ENCODE results near the gene NUDCD2. TPM values are rescaled to one million over a fixed set of nuclear protein-coding genes. Genes with fewer than 3 reads are reported as not detected.

Gene NUDCD2
- total and polyA plus RNA-seq, 9 of the 15 experiments (the other 6 are each of a cell fraction or from before 2014, with no cell fraction given) = 14.6 to 76.9 (median 32.5) TPM

DNA sequence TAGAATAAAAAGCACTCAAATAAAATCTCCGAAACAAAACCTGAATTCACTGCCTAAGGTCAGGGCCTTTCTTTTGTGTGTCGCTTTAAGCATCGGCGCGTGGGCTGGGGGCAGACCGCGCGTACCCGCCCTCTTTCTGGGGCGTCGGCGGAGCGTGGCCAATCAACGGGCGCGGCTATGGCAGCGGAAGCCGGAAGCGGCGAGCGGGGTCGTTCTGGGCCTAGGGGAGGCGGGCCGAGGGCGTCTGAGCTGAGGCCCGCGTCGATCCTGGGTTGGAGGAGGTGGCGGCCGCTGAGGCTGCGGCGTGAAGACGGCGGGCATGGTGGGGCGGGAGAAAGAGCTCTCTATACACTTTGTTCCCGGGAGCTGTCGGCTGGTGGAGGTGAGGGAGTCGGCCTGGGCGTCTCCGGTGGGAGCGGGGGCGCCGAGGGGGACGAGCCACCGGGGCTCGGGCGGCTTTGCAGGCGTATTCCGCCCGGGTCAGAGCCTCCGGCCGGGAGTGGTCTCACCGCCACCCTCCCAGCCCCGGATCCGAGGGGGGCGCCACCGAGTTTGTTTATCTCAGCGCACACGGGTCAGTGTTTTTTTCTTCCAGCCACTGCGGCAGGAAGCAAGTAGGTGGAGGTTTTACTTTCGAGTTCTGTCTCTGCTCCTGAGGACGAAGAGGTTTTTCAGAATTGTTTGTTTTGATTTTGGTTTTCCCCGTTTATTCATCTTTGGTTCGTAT, 45.6 kb upstream of the NUDCD2 start, which contains the start of gene MAT2B (continued):
- TF ChIP-seq, protein P1, sequence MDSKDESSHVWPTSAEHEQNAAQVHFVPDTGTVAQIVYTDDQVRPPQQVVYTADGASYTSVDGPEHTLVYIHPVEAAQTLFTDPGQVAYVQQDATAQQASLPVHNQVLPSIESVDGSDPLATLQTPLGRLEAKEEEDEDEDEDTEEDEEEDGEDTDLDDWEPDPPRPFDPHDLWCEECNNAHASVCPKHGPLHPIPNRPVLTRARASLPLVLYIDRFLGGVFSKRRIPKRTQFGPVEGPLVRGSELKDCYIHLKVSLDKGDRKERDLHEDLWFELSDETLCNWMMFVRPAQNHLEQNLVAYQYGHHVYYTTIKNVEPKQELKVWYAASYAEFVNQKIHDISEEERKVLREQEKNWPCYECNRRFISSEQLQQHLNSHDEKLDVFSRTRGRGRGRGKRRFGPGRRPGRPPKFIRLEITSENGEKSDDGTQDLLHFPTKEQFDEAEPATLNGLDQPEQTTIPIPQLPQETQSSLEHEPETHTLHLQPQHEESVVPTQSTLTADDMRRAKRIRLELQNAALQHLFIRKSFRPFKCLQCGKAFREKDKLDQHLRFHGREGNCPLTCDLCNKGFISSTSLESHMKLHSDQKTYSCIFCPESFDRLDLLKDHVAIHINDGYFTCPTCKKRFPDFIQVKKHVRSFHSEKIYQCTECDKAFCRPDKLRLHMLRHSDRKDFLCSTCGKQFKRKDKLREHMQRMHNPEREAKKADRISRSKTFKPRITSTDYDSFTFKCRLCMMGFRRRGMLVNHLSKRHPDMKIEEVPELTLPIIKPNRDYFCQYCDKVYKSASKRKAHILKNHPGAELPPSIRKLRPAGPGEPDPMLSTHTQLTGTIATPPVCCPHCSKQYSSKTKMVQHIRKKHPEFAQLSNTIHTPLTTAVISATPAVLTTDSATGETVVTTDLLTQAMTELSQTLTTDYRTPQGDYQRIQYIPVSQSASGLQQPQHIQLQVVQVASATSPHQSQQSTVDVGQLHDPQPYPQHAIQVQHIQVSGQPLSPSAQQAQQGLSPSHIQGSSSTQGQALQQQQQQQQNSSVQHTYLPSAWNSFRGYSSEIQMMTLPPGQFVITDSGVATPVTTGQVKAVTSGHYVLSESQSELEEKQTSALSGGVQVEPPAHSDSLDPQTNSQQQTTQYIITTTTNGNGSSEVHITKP (IDR thresholded peaks at IDR 0.05; ENCODE audit: partially characterized antibody) = peak; percentile 37

DNA sequence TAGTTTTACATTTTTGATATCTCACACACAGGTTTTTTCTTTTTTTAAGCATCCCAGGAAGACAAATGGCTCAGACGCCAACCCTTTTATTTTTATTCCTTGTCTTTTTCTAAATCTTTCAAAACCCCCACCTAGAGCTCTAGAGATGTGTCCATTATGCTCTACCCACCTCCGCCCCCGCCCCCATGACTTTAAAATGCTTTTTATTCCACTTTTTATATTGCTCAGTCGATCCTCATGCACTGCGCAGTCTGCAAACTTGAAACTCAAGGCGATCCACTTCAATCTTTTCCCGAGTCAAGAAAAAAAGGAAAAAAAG, 45.1 kb upstream of the NUDCD2 start:
- peak overlapping the region; percentile 65 for H3K4me3 ChIP-seq
- H4K20me1 ChIP-seq (replicated peaks; ENCODE audit: control insufficient read depth, insufficient read depth, low read length) = 0 out of 2 replicates have a peak, but pooled peaks cover 3% of the 10 kb centered on the region
- H3K27me3 ChIP-seq (ENCODE audit: control insufficient read depth in 2 of 2, insufficient read depth in 2 of 2, low read length in 2 of 2) = no peaks in the 10 kb centered on the region
- H3K9ac ChIP-seq (ENCODE audit: insufficient read depth in 1 of 2, low read depth in 2 of 2, low read length in 2 of 2) = peak overlapping the region; percentile 85 to 90; a peak in 3 of 4 replicates
- no peaks in the 10 kb centered on the region for H3K9me3 ChIP-seq (replicated peaks; ENCODE audit: control insufficient read depth, insufficient read depth, low read depth, low read length)
- in situ Hi-C loops (cut with MboI) (loop anchor here (25.0 kb wide), 1 partner anchor 857 kb away; no protein-coding TSS in a partner anchor), intact Hi-C loops (cut with micrococcal nuclease) (loop anchor here (1.0 to 5.0 kb wide), 2 partner anchors 45 to 852 kb away; partner anchors contain the start of genes HMMR and NUDCD2)
- ChIA-PET CTCF (ENCODE audit: low intra/inter-chr PET ratio) (no interaction called here), POLR2A (interaction anchor here (0.8 to 4.7 kb wide), 5 partner anchors 16 to 161 kb away, joined by 3 to 44 read pairs (median 3); partner anchors contain the start of genes HMMR and NUDCD2)
- peak overlapping the region; percentile 87 for H3K27ac ChIP-seq (ENCODE audit: extremely low read depth, low read depth, low read length)
- H3K36me3 ChIP-seq (ENCODE audit: control insufficient read depth, insufficient read depth, low read length) = no peaks in the 10 kb centered on the region
- peaks cover 5 to 7% of the 10 kb centered on the region in 2 experiments; a peak in 3 of 5 replicates for H3K4me1 ChIP-seq (replicated peaks in 1 of 2; ENCODE audit: control insufficient read depth in 2 of 2, insufficient read depth in 2 of 2, low read length in 2 of 2)
- DNase-seq (ENCODE audit: extremely low read depth in 1 of 4, low spot score in 3 of 4) = peak in 2 of 4 experiments; percentile 36
- peaks cover 63% of the 10 kb centered on the region for H3K79me2 ChIP-seq (ENCODE audit: control insufficient read depth, insufficient read depth, low read length)
- H3K4me2 ChIP-seq (ENCODE audit: insufficient read depth, low read length) = peak overlapping the region; percentile 88
- no peaks in the 10 kb centered on the region for H3K9me1 ChIP-seq (ENCODE audit: control insufficient read depth, insufficient read depth, low read length)
- 0% methylated on average over 7 of the region's 7 CpGs for WGBS (ENCODE audit: insufficient coverage, low coverage, missing lambda C conversion rate)
- FAIRE-seq = no peak
- ATAC-seq = peak; percentile 11
- TSS peak; percentile 92 for BruUV-seq (replicated peaks)
- peak overlapping the region; percentile 91 for H2AFZ ChIP-seq (ENCODE audit: low read depth, low read length)
- no peak for TF ChIP-seq ZNF76 (CRISPR knock-in tag; IDR thresholded peaks at IDR 0.05; ENCODE audit: borderline replicate concordance)
- no peak for TF ChIP-seq BRD9 (IDR thresholded peaks at IDR 0.05; ENCODE audit: low read depth, partially characterized antibody)
- no peak for TF ChIP-seq ZNF778 (CRISPR knock-in tag; IDR thresholded peaks at IDR 0.05)
- no peak for TF ChIP-seq NEUROD1 (IDR thresholded peaks at IDR 0.05; ENCODE audit: borderline replicate concordance, low read depth, low read length, partially characterized antibody)
- TF ChIP-seq SIX5 (IDR thresholded peaks at IDR 0.05; ENCODE audit: borderline replicate concordance in 1 of 2, insufficient read depth in 1 of 2, low read depth in 1 of 2, low read length in 2 of 2) = 0 out of 4 replicates have a peak, but pooled peaks of 1 of the 2 experiments have one; percentile 6
- no peak for TF ChIP-seq FOS (IDR thresholded peaks at IDR 0.05; ENCODE audit: extremely low read depth, insufficient read length)
- TF ChIP-seq PHF8 (IDR thresholded peaks at IDR 0.05; ENCODE audit: borderline replicate concordance, low read length) = peak; percentile 36; the same call in 1 of the 2 replicates
- peak; percentile 13 for TF ChIP-seq ASH1L (IDR thresholded peaks at IDR 0.05; ENCODE audit: borderline replicate concordance, low read depth, partially characterized antibody)
- TF ChIP-seq SMAD2 (IDR thresholded peaks at IDR 0.05; ENCODE audit: low read depth, low read length) = no peak
- TF ChIP-seq HDAC6 (IDR thresholded peaks at IDR 0.05; ENCODE audit: low read depth, low read length) = no peak
- no peak for TF ChIP-seq ZNF324 (CRISPR knock-in tag; IDR thresholded peaks at IDR 0.05)
- TF ChIP-seq, protein P2, sequence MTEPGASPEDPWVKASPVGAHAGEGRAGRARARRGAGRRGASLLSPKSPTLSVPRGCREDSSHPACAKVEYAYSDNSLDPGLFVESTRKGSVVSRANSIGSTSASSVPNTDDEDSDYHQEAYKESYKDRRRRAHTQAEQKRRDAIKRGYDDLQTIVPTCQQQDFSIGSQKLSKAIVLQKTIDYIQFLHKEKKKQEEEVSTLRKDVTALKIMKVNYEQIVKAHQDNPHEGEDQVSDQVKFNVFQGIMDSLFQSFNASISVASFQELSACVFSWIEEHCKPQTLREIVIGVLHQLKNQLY (CRISPR knock-in tag; conservative IDR thresholded peaks at IDR 0.05) = no peak
- no peak for TF ChIP-seq NFIC (IDR thresholded peaks at IDR 0.05)
- TF ChIP-seq NRF1 (conservative IDR thresholded peaks at IDR 0.05 in 1 of 2, IDR thresholded peaks at IDR 0.05 in 1 of 2) = no peak

Data from K562 (cell line).